Measurements from ENCODE around the gene KLRC2. TPM values are rescaled to one million over a fixed set of nuclear protein-coding genes. Genes with fewer than 3 reads are reported as not detected.
"Not testable (repeated sequence)": the region's sequence is repeated elsewhere in the genome, so short reads cannot be mapped to it uniquely, and the experiment has no call there.

KLRC2 gene
- total RNA-seq, 1 experiment from 2014 or later = not detected

DNA sequence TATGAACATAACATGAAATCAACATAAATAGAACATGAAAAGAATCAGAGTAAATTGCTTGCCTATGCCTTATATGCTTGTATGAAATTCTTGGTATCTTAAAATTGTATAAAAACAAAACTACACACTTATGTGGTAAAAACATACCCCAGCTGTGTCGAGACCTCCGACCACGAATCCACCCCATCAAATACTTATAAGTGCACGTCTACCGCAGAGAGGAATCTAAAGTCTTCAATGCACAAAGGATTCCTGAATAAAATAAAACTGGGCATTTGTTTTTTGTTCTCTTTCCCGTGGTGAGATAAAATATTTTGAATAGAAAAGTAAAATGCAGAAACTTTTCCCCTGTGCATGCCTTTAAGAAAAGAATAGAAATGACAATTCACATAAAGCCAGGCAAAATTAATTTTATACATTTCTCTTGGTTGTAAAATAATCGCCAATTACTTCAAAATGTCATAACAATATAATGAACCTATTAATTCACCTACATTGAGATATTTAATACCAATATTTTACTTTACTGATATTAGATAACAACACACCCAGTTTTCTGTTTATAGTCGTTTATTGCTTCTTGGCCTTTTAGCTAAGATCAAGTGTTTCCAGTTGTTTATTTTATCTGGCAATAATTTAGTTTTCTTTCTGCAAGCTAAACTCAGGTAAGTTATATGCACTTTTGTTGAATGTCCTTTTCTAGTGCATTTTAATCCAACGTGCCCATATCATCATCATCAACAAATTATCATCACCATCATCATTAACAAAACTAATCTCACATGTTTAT is 47.0 kb downstream of the KLRC2 start:
- intact Hi-C loops (cut with micrococcal nuclease; ENCODE audit: unreplicated experiment) = no loop called here

DNA sequence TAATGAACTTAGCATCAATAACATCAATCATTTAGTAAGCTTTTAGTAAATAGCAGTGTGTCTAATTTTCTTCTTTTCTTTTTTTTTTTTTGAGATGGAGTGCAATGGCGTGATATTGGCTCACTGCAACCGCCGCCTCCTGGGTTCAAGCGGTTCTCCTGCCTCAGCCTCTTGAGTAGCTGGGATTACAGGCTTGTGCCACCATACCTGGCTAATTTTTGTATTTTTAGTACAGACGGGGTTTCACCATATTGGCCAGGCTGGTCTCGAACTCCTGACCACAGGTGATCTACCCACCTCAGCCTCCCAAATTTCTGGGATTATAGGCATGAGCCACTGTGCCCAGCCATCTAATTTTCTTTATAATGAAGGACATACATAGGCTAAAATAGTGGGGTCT is 48.3 kb downstream of the KLRC2 start:
- CTCF ChIA-PET; intact Hi-C loops (cut with micrococcal nuclease; ENCODE audit: unreplicated experiment); H3K4me1 ChIP-seq (ENCODE audit: insufficient read depth, low read length, poor library complexity, severe bottlenecking); DNase-seq (ENCODE audit: low spot score); H3K27me3 ChIP-seq (replicated peaks; ENCODE audit: insufficient read depth, low read depth, low read length, poor library complexity); H3K36me3 ChIP-seq (ENCODE audit: insufficient read depth, low read length, poor library complexity, severe bottlenecking); H3K4me3 ChIP-seq (ENCODE audit: low read depth, low read length, poor library complexity, severe bottlenecking); H3K9me3 ChIP-seq (ENCODE audit: low read depth, low read length, poor library complexity, severe bottlenecking); BruUV-seq (replicated peaks); H3K27ac ChIP-seq (ENCODE audit: low read depth, low read length, poor library complexity, severe bottlenecking); POLR2A ChIA-PET (ENCODE audit: low non-redundant PET): not testable (repeated sequence)

More for the DNA sequence above, 47.0 kb downstream of the KLRC2 start:
- ChIA-PET CTCF (no interaction called here), POLR2A (ENCODE audit: low non-redundant PET) (no interaction called here)
- Histone ChIP-seq H3K9me3 (ENCODE audit: low read depth, low read length, poor library complexity, severe bottlenecking) (no peaks in the 10 kb centered on the region), H3K4me1 (ENCODE audit: insufficient read depth, low read length, poor library complexity, severe bottlenecking) (peaks cover 12% of the 10 kb centered on the region), H3K27me3 (replicated peaks; ENCODE audit: insufficient read depth, low read depth, low read length, poor library complexity) (no peaks in the 10 kb centered on the region), H3K4me3 (ENCODE audit: low read depth, low read length, poor library complexity, severe bottlenecking) (no peak overlapping the region), H3K27ac (ENCODE audit: low read depth, low read length, poor library complexity, severe bottlenecking) (no peak overlapping the region), H3K36me3 (ENCODE audit: insufficient read depth, low read length, poor library complexity, severe bottlenecking) (no peaks in the 10 kb centered on the region)
- no TSS peak for BruUV-seq (replicated peaks)
- TF ChIP-seq, protein P1, sequence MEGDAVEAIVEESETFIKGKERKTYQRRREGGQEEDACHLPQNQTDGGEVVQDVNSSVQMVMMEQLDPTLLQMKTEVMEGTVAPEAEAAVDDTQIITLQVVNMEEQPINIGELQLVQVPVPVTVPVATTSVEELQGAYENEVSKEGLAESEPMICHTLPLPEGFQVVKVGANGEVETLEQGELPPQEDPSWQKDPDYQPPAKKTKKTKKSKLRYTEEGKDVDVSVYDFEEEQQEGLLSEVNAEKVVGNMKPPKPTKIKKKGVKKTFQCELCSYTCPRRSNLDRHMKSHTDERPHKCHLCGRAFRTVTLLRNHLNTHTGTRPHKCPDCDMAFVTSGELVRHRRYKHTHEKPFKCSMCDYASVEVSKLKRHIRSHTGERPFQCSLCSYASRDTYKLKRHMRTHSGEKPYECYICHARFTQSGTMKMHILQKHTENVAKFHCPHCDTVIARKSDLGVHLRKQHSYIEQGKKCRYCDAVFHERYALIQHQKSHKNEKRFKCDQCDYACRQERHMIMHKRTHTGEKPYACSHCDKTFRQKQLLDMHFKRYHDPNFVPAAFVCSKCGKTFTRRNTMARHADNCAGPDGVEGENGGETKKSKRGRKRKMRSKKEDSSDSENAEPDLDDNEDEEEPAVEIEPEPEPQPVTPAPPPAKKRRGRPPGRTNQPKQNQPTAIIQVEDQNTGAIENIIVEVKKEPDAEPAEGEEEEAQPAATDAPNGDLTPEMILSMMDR (conservative IDR thresholded peaks at IDR 0.05; ENCODE audit: low read depth, low read length) = no peak
- TF ChIP-seq EZH2 (IDR thresholded peaks at IDR 0.05; ENCODE audit: borderline replicate concordance, low read depth, low read length, poor library complexity, severe bottlenecking) = no peak
- DNase-seq (ENCODE audit: low spot score) = no peak

- ChIA-PET POLR2A (ENCODE audit: low non-redundant PET) (no interaction called here), CTCF (interaction anchor here (0.5 kb wide), 1 partner anchor 12 kb away, joined by 10 read pairs; no protein-coding TSS in a partner anchor)
- Histone ChIP-seq H3K4me1 (ENCODE audit: insufficient read depth, low read length, poor library complexity, severe bottlenecking) (no peaks in the 10 kb centered on the region), H3K9me3 (ENCODE audit: low read depth, low read length, poor library complexity, severe bottlenecking) (no peaks in the 10 kb centered on the region), H3K27ac (ENCODE audit: low read depth, low read length, poor library complexity, severe bottlenecking) (no peak overlapping the region), H3K4me3 (ENCODE audit: low read depth, low read length, poor library complexity, severe bottlenecking) (no peak overlapping the region), H3K36me3 (ENCODE audit: insufficient read depth, low read length, poor library complexity, severe bottlenecking) (no peaks in the 10 kb centered on the region), H3K27me3 (replicated peaks; ENCODE audit: insufficient read depth, low read depth, low read length, poor library complexity) (no peaks in the 10 kb centered on the region)
- intact Hi-C loops (cut with micrococcal nuclease; ENCODE audit: unreplicated experiment) = no loop called here
- no TSS peak for BruUV-seq (replicated peaks)
- DNase-seq (ENCODE audit: low spot score) = no peak
- TF ChIP-seq, protein P1 (conservative IDR thresholded peaks at IDR 0.05; ENCODE audit: low read depth, low read length) = no peak
- TF ChIP-seq EZH2 (IDR thresholded peaks at IDR 0.05; ENCODE audit: borderline replicate concordance, low read depth, low read length, poor library complexity, severe bottlenecking) = no peak
Observed at GRCh38 chr12:10386857-10387256, 49.0 kb downstream of the KLRC2 start.

- BruUV-seq (replicated peaks) = no TSS peak
- DNase-seq (ENCODE audit: low spot score) = peak; percentile 39
- CTCF ChIA-PET = no interaction called here
Observed at GRCh38 chr12:10385166-10385613, 50.6 kb downstream of the KLRC2 start.

More at GRCh38 chr12:10385166-10385613, 50.6 kb downstream of the KLRC2 start:
- intact Hi-C loops (cut with micrococcal nuclease; ENCODE audit: unreplicated experiment) = no loop called here
- no peaks in the 10 kb centered on the region for H3K4me1 ChIP-seq (ENCODE audit: insufficient read depth, low read length, poor library complexity, severe bottlenecking)
- H3K9me3 ChIP-seq (ENCODE audit: low read depth, low read length, poor library complexity, severe bottlenecking) = no peaks in the 10 kb centered on the region
- H3K27me3 ChIP-seq (replicated peaks; ENCODE audit: insufficient read depth, low read depth, low read length, poor library complexity) = no peaks in the 10 kb centered on the region
- no peak overlapping the region for H3K27ac ChIP-seq (ENCODE audit: low read depth, low read length, poor library complexity, severe bottlenecking)
- TF ChIP-seq EZH2 (IDR thresholded peaks at IDR 0.05; ENCODE audit: borderline replicate concordance, low read depth, low read length, poor library complexity, severe bottlenecking) = no peak
- TF ChIP-seq, protein P1 (conservative IDR thresholded peaks at IDR 0.05; ENCODE audit: low read depth, low read length) = no peak
- no peak overlapping the region for H3K4me3 ChIP-seq (ENCODE audit: low read depth, low read length, poor library complexity, severe bottlenecking)
- no peaks in the 10 kb centered on the region for H3K36me3 ChIP-seq (ENCODE audit: insufficient read depth, low read length, poor library complexity, severe bottlenecking)
- POLR2A ChIA-PET (ENCODE audit: low non-redundant PET) = no interaction called here
